Fibroblast of lung (primary cell): ENCODE measurements around the gene PARP8. TPM values are rescaled to one million over a fixed set of nuclear protein-coding genes. Genes with fewer than 3 reads are reported as not detected.
"Not testable (repeated sequence)": the region's sequence is repeated elsewhere in the genome, so short reads cannot be mapped to it uniquely, and the experiment has no call there.

Experiments used
- DNase-seq, 2 donors: peaks; one replicate each; pipeline versions ENCODE4 v3.0.0 to v3.0.0-alpha.2; 2010; ENCODE audit warnings: low read depth in 2 of 2
- H2AFZ ChIP-seq: 2 replicates; pipeline ENCODE4 v1.5.1; 2012; ENCODE audit warnings: low read length, control low read depth, inconsistent platforms
- H3K27ac ChIP-seq: 2 replicates; pipeline ENCODE4 v1.5.1; 2011; ENCODE audit warnings: low read length, control low read depth; ENCODE audit not compliant: insufficient read depth
- H3K27me3 ChIP-seq: 2 replicates; pipeline ENCODE4 v1.5.1; 2011; ENCODE audit warnings: mild to moderate bottlenecking, low read length; ENCODE audit not compliant: control insufficient read depth, insufficient read depth
- H3K36me3 ChIP-seq: 2 replicates; pipeline ENCODE4 v1.5.1; 2011; ENCODE audit warnings: low read length; ENCODE audit not compliant: control insufficient read depth, insufficient read depth
- H3K4me1 ChIP-seq: 2 replicates; pipeline ENCODE4 v1.5.1; 2011; ENCODE audit warnings: low read length; ENCODE audit not compliant: control insufficient read depth, insufficient read depth; ENCODE audit errors: extremely low read depth
- H3K4me2 ChIP-seq: 2 replicates; pipeline ENCODE4 v1.5.1; 2011; ENCODE audit warnings: low read length, control low read depth; ENCODE audit not compliant: insufficient read depth; ENCODE audit errors: extremely low read depth
- H3K4me3 ChIP-seq, 4 experiments: fragments of 200-600 bp in 1 of 4; sonication (generic) in 1 of 4; replicated peaks in 1 of 4; 2 replicates each; pipeline ENCODE4 v1.5.1; 2011 to 2016; ENCODE audit warnings: low read length in 4 of 4, low read depth in 3 of 4, mild to moderate bottlenecking in 3 of 4, control low read depth in 2 of 4, inconsistent platforms in 1 of 4, mixed read lengths in 1 of 4; ENCODE audit not compliant: insufficient read depth in 1 of 4; ENCODE audit errors: control extremely low read depth in 1 of 4
- H3K79me2 ChIP-seq: 2 replicates; pipeline ENCODE4 v1.5.1; 2012; ENCODE audit warnings: mild to moderate bottlenecking, low read length, inconsistent platforms; ENCODE audit not compliant: control insufficient read depth, insufficient read depth
- H3K9ac ChIP-seq: 2 replicates; pipeline ENCODE4 v1.5.1; 2011; ENCODE audit warnings: mild to moderate bottlenecking, low read length, control low read depth; ENCODE audit not compliant: insufficient read depth
- H3K9me3 ChIP-seq: 2 replicates; pipeline ENCODE4 v1.5.1; 2012; ENCODE audit warnings: low read depth, low read length; ENCODE audit not compliant: control insufficient read depth, insufficient read depth
- H4K20me1 ChIP-seq: 2 replicates; pipeline ENCODE4 v1.5.1; 2011; ENCODE audit warnings: low read length; ENCODE audit not compliant: control insufficient read depth, insufficient read depth; ENCODE audit errors: extremely low read depth
- CTCF ChIP-seq, 2 donors: IDR thresholded peaks in 1 of 2; conservative IDR thresholded peaks in 1 of 2; 1 replicate in 1 of 2; 2 replicates in 1 of 2; pipeline ENCODE4 v1.5.1; 2011 to 2012; ENCODE audit warnings: low read length in 2 of 2, control low read depth in 1 of 2, inconsistent platforms in 1 of 2, low read depth in 1 of 2, mild to moderate bottlenecking in 1 of 2
- EZH2 ChIP-seq: IDR thresholded peaks from 2 replicates; pipeline ENCODE4 v1.5.1; 2012; ENCODE audit warnings: low read length, control low read depth, mild to moderate bottlenecking; ENCODE audit errors: missing control alignments
- polyA plus RNA-seq, 2 donors: library from polyadenylated mRNA; depleted of rRNA in 1 of 2; stranded (reverse) in 1 of 2; unstranded in 1 of 2; fragments of >200 nt; gene quantifications; 2 replicates each; pipeline ENCODE4 v1.2.1, GENCODE V29; 2011 to 2012; ENCODE audit warnings: missing spikeins in 1 of 2
- total RNA-seq: library from RNA; depleted of rRNA; stranded (reverse); fragments of >200 nt; gene quantifications from 2 replicates; pipeline ENCODE4 v1.2.1, GENCODE V29; 2014

PARP8 gene
- total and polyA plus RNA-seq, 2 donors (not counting 1 experiment from before 2014, with no cell fraction given): 13.8 to 24.6 TPM

GRCh38 chr5:50672663-50673062 lies 6.2 kb downstream of the PARP8 start:
- no peak for TF ChIP-seq EZH2
- no peak for TF ChIP-seq CTCF (conservative IDR thresholded peaks at IDR 0.05 in 1 of 2, IDR thresholded peaks at IDR 0.05 in 1 of 2; ENCODE audit: low read depth in 1 of 2, low read length in 2 of 2)
- Histone ChIP-seq H3K9ac (no peak overlapping the region), H2AFZ (no peak overlapping the region)

GRCh38 chr5:50673444-50673843 lies 7.0 kb downstream of the PARP8 start:
- H3K79me2 ChIP-seq, H4K20me1 ChIP-seq, H3K36me3 ChIP-seq, H3K4me1 ChIP-seq, H3K9ac ChIP-seq, H3K27ac ChIP-seq, H2AFZ ChIP-seq, H3K9me3 ChIP-seq, H3K4me3 ChIP-seq, H3K4me2 ChIP-seq, H3K27me3 ChIP-seq: not testable (repeated sequence)
- DNase-seq: peak in 1 of 2 donors; percentile 26

More at GRCh38 chr5:50672663-50673062, 6.2 kb downstream of the PARP8 start:
- Histone ChIP-seq H3K79me2 (peaks cover 5% of the 10 kb centered on the region), H4K20me1 (no peaks in the 10 kb centered on the region), H3K4me3 (no peak overlapping the region), H3K36me3 (no peaks in the 10 kb centered on the region), H3K4me2 (no peak overlapping the region), H3K9me3 (no peaks in the 10 kb centered on the region), H3K27me3 (no peaks in the 10 kb centered on the region), H3K4me1 (no peaks in the 10 kb centered on the region), H3K27ac (no peak overlapping the region)
- no peak for DNase-seq

- TF ChIP-seq CTCF (conservative IDR thresholded peaks at IDR 0.05 in 1 of 2, IDR thresholded peaks at IDR 0.05 in 1 of 2; ENCODE audit: low read depth in 1 of 2, low read length in 2 of 2): no peak
- H3K79me2 ChIP-seq: no peaks in the 10 kb centered on the region
These were observed 8.9 kb downstream of the PARP8 start for GRCh38 chr5:50675385-50675784.

GRCh38 chr5:50679554-50679953 lies 13.1 kb downstream of the PARP8 start:
- H4K20me1 ChIP-seq, H3K79me2 ChIP-seq: not testable (repeated sequence)

More at GRCh38 chr5:50675385-50675784, 8.9 kb downstream of the PARP8 start:
- Histone ChIP-seq H2AFZ (no peak overlapping the region), H3K4me2 (no peak overlapping the region), H3K36me3 (no peaks in the 10 kb centered on the region), H3K27me3 (no peaks in the 10 kb centered on the region), H3K4me3 (no peak overlapping the region), H3K4me1 (no peaks in the 10 kb centered on the region), H3K9me3 (no peaks in the 10 kb centered on the region), H4K20me1 (no peaks in the 10 kb centered on the region), H3K27ac (no peak overlapping the region), H3K9ac (no peak overlapping the region)
- DNase-seq: no peak

More at GRCh38 chr5:50679554-50679953, 13.1 kb downstream of the PARP8 start:
- not testable (repeated sequence) for H3K27me3 ChIP-seq, H3K4me2 ChIP-seq, H3K9me3 ChIP-seq, H3K4me1 ChIP-seq, H3K27ac ChIP-seq, DNase-seq, H3K36me3 ChIP-seq, H3K9ac ChIP-seq, H3K4me3 ChIP-seq, H2AFZ ChIP-seq
